HL-60 (cell line): Measurements from ENCODE around the gene DIO1.

Experiments used
- DNase-seq, 2 experiments: peaks; one replicate each; pipeline ENCODE4 v3.0.0-alpha.2; 2010 to 2020; ENCODE audit warnings: low read depth in 1 of 2, low spot score in 1 of 2
- H3K27ac ChIP-seq: fragments of 250-450 bp; sonication (Bioruptor Pico); replicated peaks from 2 replicates; pipeline ENCODE4 v1.5.1; 2020; ENCODE audit warnings: mild to moderate bottlenecking, moderate library complexity
- H3K27me3 ChIP-seq: fragments of 250-450 bp; sonication (Bioruptor Pico); 2 replicates; pipeline ENCODE4 v1.5.1; 2021; ENCODE audit warnings: mild to moderate bottlenecking, moderate library complexity; ENCODE audit not compliant: insufficient read depth, poor library complexity, severe bottlenecking
- H3K4me3 ChIP-seq: replicated peaks from 2 replicates; pipeline ENCODE4 v1.5.1; 2011; ENCODE audit warnings: mild to moderate bottlenecking, control low read depth, low read length; ENCODE audit not compliant: insufficient read depth
- GABPA ChIP-seq: IDR thresholded peaks from 2 replicates; pipeline ENCODE4 v1.6.1; 2012; ENCODE audit warnings: low read depth
- POLR2AphosphoS5 ChIP-seq: IDR thresholded peaks from 2 replicates; pipeline ENCODE4 v1.6.1; 2012; ENCODE audit warnings: low read depth
- SPI1 ChIP-seq: IDR thresholded peaks from 2 replicates; pipeline ENCODE4 v1.6.1; 2012; ENCODE audit warnings: low read depth, mild to moderate bottlenecking, borderline replicate concordance
- TF ChIP-seq, protein P1 (sequence below): IDR thresholded peaks from 2 replicates; pipeline ENCODE4 v1.6.1; 2012; ENCODE audit warnings: low read depth; ENCODE audit not compliant: insufficient replicate concordance
- TF ChIP-seq, protein P2 (sequence below): IDR thresholded peaks from one replicate; pipeline ENCODE4 v1.5.1; 2011; ENCODE audit warnings: low read length, control low read depth, inconsistent platforms; ENCODE audit not compliant: insufficient read depth

The DIO1 gene

GRCh38 chr1:53899206-53899628 is 5.2 kb downstream of the DIO1 start:
- DNase-seq: no peak
- Histone ChIP-seq H3K27ac (no peak overlapping the region), H3K27me3 (no peaks in the 10 kb centered on the region), H3K4me3 (no peak overlapping the region)
- TF ChIP-seq GABPA: no peak
- TF ChIP-seq, protein P1, sequence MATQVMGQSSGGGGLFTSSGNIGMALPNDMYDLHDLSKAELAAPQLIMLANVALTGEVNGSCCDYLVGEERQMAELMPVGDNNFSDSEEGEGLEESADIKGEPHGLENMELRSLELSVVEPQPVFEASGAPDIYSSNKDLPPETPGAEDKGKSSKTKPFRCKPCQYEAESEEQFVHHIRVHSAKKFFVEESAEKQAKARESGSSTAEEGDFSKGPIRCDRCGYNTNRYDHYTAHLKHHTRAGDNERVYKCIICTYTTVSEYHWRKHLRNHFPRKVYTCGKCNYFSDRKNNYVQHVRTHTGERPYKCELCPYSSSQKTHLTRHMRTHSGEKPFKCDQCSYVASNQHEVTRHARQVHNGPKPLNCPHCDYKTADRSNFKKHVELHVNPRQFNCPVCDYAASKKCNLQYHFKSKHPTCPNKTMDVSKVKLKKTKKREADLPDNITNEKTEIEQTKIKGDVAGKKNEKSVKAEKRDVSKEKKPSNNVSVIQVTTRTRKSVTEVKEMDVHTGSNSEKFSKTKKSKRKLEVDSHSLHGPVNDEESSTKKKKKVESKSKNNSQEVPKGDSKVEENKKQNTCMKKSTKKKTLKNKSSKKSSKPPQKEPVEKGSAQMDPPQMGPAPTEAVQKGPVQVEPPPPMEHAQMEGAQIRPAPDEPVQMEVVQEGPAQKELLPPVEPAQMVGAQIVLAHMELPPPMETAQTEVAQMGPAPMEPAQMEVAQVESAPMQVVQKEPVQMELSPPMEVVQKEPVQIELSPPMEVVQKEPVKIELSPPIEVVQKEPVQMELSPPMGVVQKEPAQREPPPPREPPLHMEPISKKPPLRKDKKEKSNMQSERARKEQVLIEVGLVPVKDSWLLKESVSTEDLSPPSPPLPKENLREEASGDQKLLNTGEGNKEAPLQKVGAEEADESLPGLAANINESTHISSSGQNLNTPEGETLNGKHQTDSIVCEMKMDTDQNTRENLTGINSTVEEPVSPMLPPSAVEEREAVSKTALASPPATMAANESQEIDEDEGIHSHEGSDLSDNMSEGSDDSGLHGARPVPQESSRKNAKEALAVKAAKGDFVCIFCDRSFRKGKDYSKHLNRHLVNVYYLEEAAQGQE: no peak
- TF ChIP-seq, protein P2, sequence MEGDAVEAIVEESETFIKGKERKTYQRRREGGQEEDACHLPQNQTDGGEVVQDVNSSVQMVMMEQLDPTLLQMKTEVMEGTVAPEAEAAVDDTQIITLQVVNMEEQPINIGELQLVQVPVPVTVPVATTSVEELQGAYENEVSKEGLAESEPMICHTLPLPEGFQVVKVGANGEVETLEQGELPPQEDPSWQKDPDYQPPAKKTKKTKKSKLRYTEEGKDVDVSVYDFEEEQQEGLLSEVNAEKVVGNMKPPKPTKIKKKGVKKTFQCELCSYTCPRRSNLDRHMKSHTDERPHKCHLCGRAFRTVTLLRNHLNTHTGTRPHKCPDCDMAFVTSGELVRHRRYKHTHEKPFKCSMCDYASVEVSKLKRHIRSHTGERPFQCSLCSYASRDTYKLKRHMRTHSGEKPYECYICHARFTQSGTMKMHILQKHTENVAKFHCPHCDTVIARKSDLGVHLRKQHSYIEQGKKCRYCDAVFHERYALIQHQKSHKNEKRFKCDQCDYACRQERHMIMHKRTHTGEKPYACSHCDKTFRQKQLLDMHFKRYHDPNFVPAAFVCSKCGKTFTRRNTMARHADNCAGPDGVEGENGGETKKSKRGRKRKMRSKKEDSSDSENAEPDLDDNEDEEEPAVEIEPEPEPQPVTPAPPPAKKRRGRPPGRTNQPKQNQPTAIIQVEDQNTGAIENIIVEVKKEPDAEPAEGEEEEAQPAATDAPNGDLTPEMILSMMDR: no peak
- no peak for TF ChIP-seq SPI1
- no peak for TF ChIP-seq POLR2AphosphoS5

- no peak for DNase-seq
- H3K4me3 ChIP-seq: no peak overlapping the region
- no peaks in the 10 kb centered on the region for H3K27me3 ChIP-seq
- TF ChIP-seq SPI1 (no peak), POLR2AphosphoS5 (no peak), GABPA (no peak)
- TF ChIP-seq, protein P1: no peak
- H3K27ac ChIP-seq: no peak overlapping the region
Observed at GRCh38 chr1:53899708-53900107, 5.7 kb downstream of the DIO1 start.

DNA sequence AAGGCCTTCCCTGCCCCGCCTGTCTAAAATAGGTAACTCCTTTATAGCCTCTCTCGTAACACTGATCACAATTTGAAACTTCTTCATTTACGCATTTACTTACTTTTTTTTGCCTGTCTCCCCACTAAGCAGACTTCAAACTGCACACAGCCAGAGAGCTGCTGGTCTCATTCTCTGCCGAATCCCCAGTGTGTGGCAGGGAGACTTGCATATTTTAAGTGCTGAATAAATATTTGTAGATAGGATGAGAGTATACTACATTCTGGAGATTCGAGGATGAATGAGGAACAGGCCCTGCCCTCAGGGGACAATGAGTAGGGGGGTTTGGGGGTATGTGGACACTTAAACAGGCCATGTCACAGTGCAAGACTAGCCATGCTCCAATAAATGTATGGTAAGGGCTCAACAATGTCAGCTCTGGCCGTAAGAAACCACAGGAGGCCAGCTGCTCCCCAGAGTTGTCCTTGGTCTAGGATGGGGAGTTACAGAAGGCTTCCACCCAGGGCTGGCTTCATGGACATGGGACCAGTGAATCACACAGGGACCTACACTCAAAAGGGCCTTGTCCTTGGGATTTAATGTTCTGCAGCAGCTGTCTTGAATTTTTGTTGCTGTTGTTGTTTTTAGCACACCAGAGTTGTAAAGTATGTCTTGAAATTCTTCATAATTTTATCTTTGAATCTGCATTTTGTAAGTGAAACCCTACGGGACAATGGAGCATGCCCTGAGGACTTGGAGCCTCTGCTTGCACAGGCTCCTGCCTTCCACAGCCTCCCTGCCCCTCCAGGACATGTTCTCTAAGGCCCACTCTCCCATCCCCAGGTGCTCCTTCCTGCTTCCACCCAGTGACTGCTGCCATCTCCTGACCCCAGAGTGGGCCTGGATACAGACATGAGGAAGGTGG is 8.5 kb downstream of the DIO1 start:
- no peak for DNase-seq
- Histone ChIP-seq H3K27ac (no peak overlapping the region), H3K4me3 (no peak overlapping the region), H3K27me3 (no peaks in the 10 kb centered on the region)
- TF ChIP-seq GABPA (no peak), SPI1 (no peak)
- TF ChIP-seq, protein P2: no peak

DNA sequence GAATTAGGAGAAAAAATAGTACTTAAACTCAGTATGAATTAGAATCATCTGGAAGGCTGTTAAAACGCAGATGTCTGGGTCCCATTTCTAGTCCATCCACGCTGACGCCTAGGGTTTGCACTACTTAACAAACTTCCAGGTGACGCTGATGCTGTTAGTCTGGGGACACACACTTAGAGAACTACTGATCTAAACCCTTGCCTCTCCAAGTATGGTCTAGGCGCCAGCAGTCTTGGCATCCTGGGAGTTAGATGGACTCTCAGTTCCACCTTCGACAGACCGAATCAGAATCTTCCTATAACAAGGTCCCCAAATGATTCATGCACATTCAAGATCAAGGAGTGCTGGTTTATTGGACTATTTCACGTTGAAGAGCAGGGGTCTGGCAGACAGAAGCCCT is 11.5 kb downstream of the DIO1 start:
- no peaks in the 10 kb centered on the region for H3K27me3 ChIP-seq
- no peak overlapping the region for H3K27ac ChIP-seq
- no peak overlapping the region for H3K4me3 ChIP-seq
- TF ChIP-seq GABPA (no peak), POLR2AphosphoS5 (no peak), SPI1 (no peak)
- TF ChIP-seq, protein P1: no peak
- DNase-seq: no peak
